Measurements from ENCODE around the gene ERC2. TPM values are rescaled to one million over a fixed set of nuclear protein-coding genes. Genes with fewer than 3 reads are reported as not detected.

The ERC2 gene
- total RNA-seq, 2 experiments from 2014 or later = not detected

GRCh38 chr3:56219894-56220805, 248.1 kb downstream of the ERC2 start:
- Mint-ChIP-seq H3K4me1 (no peaks in the 10 kb centered on the region), H3K4me3 (no peak overlapping the region), H3K27me3 (peaks cover 5% of the 10 kb centered on the region), H3K9me3 (no peaks in the 10 kb centered on the region), H3K36me3 (no peaks in the 10 kb centered on the region), H3K27ac (no peak overlapping the region)
- no peak for ATAC-seq (ENCODE audit: low read depth)
- no peak for DNase-seq
- POLR2A ChIA-PET = no interaction called here

- ATAC-seq (ENCODE audit: low read depth) (no peak), DNase-seq (no peak)
- Mint-ChIP-seq H3K4me1 (no peaks in the 10 kb centered on the region), H3K27ac (no peak overlapping the region), H3K27me3 (peaks cover 6% of the 10 kb centered on the region), H3K36me3 (no peaks in the 10 kb centered on the region), H3K4me3 (no peak overlapping the region), H3K9me3 (peaks cover 3% of the 10 kb centered on the region)
- POLR2A ChIA-PET = no interaction called here
Measured at GRCh38 chr3:56209982-56210751, 258.1 kb downstream of the ERC2 start.

GRCh38 chr3:56207922-56208321, 260.3 kb downstream of the ERC2 start:
- no peaks in the 10 kb centered on the region for H3K4me1 Mint-ChIP-seq
- peaks cover 3% of the 10 kb centered on the region for H3K9me3 Mint-ChIP-seq
- DNase-seq (no peak), ATAC-seq (ENCODE audit: low read depth) (no peak)
- no peaks in the 10 kb centered on the region for H3K36me3 Mint-ChIP-seq
- POLR2A ChIA-PET = no interaction called here
- peaks cover 7% of the 10 kb centered on the region for H3K27me3 Mint-ChIP-seq
- H3K4me3 Mint-ChIP-seq = no peak overlapping the region
- H3K27ac Mint-ChIP-seq = no peak overlapping the region

- Mint-ChIP-seq H3K36me3 (no peaks in the 10 kb centered on the region), H3K4me3 (no peak overlapping the region), H3K27ac (no peak overlapping the region), H3K4me1 (no peaks in the 10 kb centered on the region), H3K27me3 (peaks cover 5% of the 10 kb centered on the region), H3K9me3 (no peaks in the 10 kb centered on the region)
- DNase-seq (no peak), ATAC-seq (ENCODE audit: low read depth) (no peak)
- POLR2A ChIA-PET = no interaction called here
Measured at GRCh38 chr3:56205406-56205805, 262.9 kb downstream of the ERC2 start.

GRCh38 chr3:56202997-56203396, 265.3 kb downstream of the ERC2 start:
- Mint-ChIP-seq H3K27ac (no peak overlapping the region), H3K4me3 (no peak overlapping the region), H3K27me3 (peaks cover 6% of the 10 kb centered on the region), H3K4me1 (no peaks in the 10 kb centered on the region), H3K36me3 (no peaks in the 10 kb centered on the region), H3K9me3 (no peaks in the 10 kb centered on the region)
- no peak for DNase-seq
- no peak for ATAC-seq (ENCODE audit: low read depth)
- POLR2A ChIA-PET = no interaction called here

GRCh38 chr3:56201407-56201806, 266.9 kb downstream of the ERC2 start:
- POLR2A ChIA-PET = no interaction called here
- Mint-ChIP-seq H3K27me3 (peaks cover 6% of the 10 kb centered on the region), H3K4me1 (no peaks in the 10 kb centered on the region), H3K27ac (no peak overlapping the region), H3K4me3 (no peak overlapping the region), H3K36me3 (no peaks in the 10 kb centered on the region), H3K9me3 (no peaks in the 10 kb centered on the region)
- ATAC-seq (ENCODE audit: low read depth) (no peak), DNase-seq (no peak)

- no peak overlapping the region for H3K27ac Mint-ChIP-seq
- H3K36me3 Mint-ChIP-seq = no peaks in the 10 kb centered on the region
- no peaks in the 10 kb centered on the region for H3K4me1 Mint-ChIP-seq
- POLR2A ChIA-PET = no interaction called here
- no peak for DNase-seq
- no peak for ATAC-seq (ENCODE audit: low read depth)
- H3K4me3 Mint-ChIP-seq = no peak overlapping the region
- peaks cover 3% of the 10 kb centered on the region for H3K27me3 Mint-ChIP-seq
- no peaks in the 10 kb centered on the region for H3K9me3 Mint-ChIP-seq
Measured at GRCh38 chr3:56200251-56200650, 268.0 kb downstream of the ERC2 start.

- H3K9me3 Mint-ChIP-seq = no peaks in the 10 kb centered on the region
- H3K36me3 Mint-ChIP-seq = no peaks in the 10 kb centered on the region
- DNase-seq = no peak
- no peak overlapping the region for H3K4me3 Mint-ChIP-seq
- H3K27me3 Mint-ChIP-seq = peaks cover 2% of the 10 kb centered on the region
- ATAC-seq (ENCODE audit: low read depth) = no peak
- no peak overlapping the region for H3K27ac Mint-ChIP-seq
- no peaks in the 10 kb centered on the region for H3K4me1 Mint-ChIP-seq
- POLR2A ChIA-PET = no interaction called here
Measured at GRCh38 chr3:56197991-56198390, 270.3 kb downstream of the ERC2 start.

GRCh38 chr3:56197259-56197965, 270.9 kb downstream of the ERC2 start:
- ATAC-seq (ENCODE audit: low read depth) = no peak
- DNase-seq = no peak
- Mint-ChIP-seq H3K4me3 (no peak overlapping the region), H3K9me3 (no peaks in the 10 kb centered on the region), H3K27me3 (peaks cover 2% of the 10 kb centered on the region), H3K36me3 (no peaks in the 10 kb centered on the region), H3K4me1 (no peaks in the 10 kb centered on the region), H3K27ac (no peak overlapping the region)
- POLR2A ChIA-PET = no interaction called here

- Mint-ChIP-seq H3K4me1 (no peaks in the 10 kb centered on the region), H3K27me3 (peaks cover 2% of the 10 kb centered on the region), H3K27ac (no peak overlapping the region), H3K4me3 (no peak overlapping the region), H3K9me3 (no peaks in the 10 kb centered on the region), H3K36me3 (no peaks in the 10 kb centered on the region)
- ATAC-seq (ENCODE audit: low read depth) (no peak), DNase-seq (no peak)
- POLR2A ChIA-PET = interaction anchor here (0.7 kb wide), 1 partner anchor 51 kb away, joined by 6 read pairs; no protein-coding TSS in a partner anchor
Measured at GRCh38 chr3:56196700-56197099, 271.6 kb downstream of the ERC2 start.

- Mint-ChIP-seq H3K36me3 (no peaks in the 10 kb centered on the region), H3K4me3 (no peak overlapping the region), H3K9me3 (no peaks in the 10 kb centered on the region), H3K27me3 (no peaks in the 10 kb centered on the region), H3K27ac (no peak overlapping the region), H3K4me1 (no peaks in the 10 kb centered on the region)
- ATAC-seq (ENCODE audit: low read depth) = no peak
- POLR2A ChIA-PET = no interaction called here
- no peak for DNase-seq
Measured at GRCh38 chr3:56193519-56193918, 274.7 kb downstream of the ERC2 start.

GRCh38 chr3:56192001-56192400, 276.3 kb downstream of the ERC2 start:
- Mint-ChIP-seq H3K4me1 (no peaks in the 10 kb centered on the region), H3K27me3 (no peaks in the 10 kb centered on the region), H3K9me3 (no peaks in the 10 kb centered on the region), H3K27ac (no peak overlapping the region), H3K36me3 (no peaks in the 10 kb centered on the region), H3K4me3 (no peak overlapping the region)
- ATAC-seq (ENCODE audit: low read depth) (no peak), DNase-seq (no peak)
- POLR2A ChIA-PET = no interaction called here

- Mint-ChIP-seq H3K27me3 (no peaks in the 10 kb centered on the region), H3K4me1 (no peaks in the 10 kb centered on the region), H3K4me3 (no peak overlapping the region), H3K36me3 (no peaks in the 10 kb centered on the region), H3K9me3 (no peaks in the 10 kb centered on the region), H3K27ac (no peak overlapping the region)
- POLR2A ChIA-PET = no interaction called here
- DNase-seq (no peak), ATAC-seq (ENCODE audit: low read depth) (no peak)
Measured at GRCh38 chr3:56190771-56191305, 277.4 kb downstream of the ERC2 start.

Data from activated naive CD8-positive, alpha-beta T cell treated with anti-CD3 and anti-CD28 coated beads, Interleukin-2, amount 10 ng/mL, durations not matched to agents 7 days and 5 days (primary cell).